ENCODE data around the gene PNMA6A. TPM values are rescaled to one million over a fixed set of nuclear protein-coding genes. Genes with fewer than 3 reads are reported as not detected.
"Not testable (repeated sequence)": the region's sequence is repeated elsewhere in the genome, so short reads cannot be mapped to it uniquely, and the experiment has no call there.

Gene PNMA6A
- total and polyA plus RNA-seq, 12 donors, result 0.33 to 4.3 (median 1.8) TPM

- WGBS, 4 donors, result 20 to 31% (median 26%) methylated on average over 3 of the region's 3 CpGs
- Histone ChIP-seq H3K4me3 (no peak overlapping the region), H3K36me3 (replicated peaks in 1 of 2) (no peaks in the 10 kb centered on the region), H3K27me3 (peaks cover 17% of the 10 kb centered on the region), H3K9me3 (replicated peaks in 1 of 3) (no peaks in the 10 kb centered on the region), H3K4me1 (replicated peaks in 1 of 2) (no peaks in the 10 kb centered on the region), H3K27ac (no peak overlapping the region)
- no peak for DNase-seq
- TF ChIP-seq POLR2A (IDR thresholded peaks at IDR 0.05), result no peak
- no peak for TF ChIP-seq CTCF (IDR thresholded peaks at IDR 0.05)
- intact Hi-C loops (cut with DNase I), result no loop called here
Observed at GRCh38 chrX:153061732-153062131, 10.5 kb upstream of the PNMA6A start.

DNA sequence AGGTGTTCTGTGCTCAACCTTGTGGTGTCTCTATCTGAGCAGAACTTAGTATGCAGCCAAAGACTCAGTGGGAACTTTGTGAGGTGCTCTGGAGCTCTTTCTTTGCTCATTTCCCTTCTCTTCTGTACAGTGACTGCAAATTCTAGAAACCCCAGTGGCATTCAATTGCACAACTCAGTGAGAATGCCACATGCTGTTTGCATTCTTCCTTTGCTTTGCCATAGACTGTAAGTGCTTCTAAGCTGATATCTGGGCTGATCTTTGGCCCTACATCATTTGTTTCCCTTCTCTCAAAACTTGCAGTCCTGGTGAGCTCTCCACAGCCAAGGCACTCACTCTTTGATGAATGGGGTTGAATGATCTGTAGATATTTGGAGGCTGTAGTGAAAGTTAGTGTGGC lies 8.9 kb upstream of the PNMA6A start:
- TF ChIP-seq CTCF (IDR thresholded peaks at IDR 0.05) (no peak), POLR2A (IDR thresholded peaks at IDR 0.05) (no peak)
- no peak overlapping the region for H3K4me3 ChIP-seq
- no peak for DNase-seq
- intact Hi-C loops (cut with DNase I), result no loop called here
- H3K9me3 ChIP-seq (replicated peaks in 1 of 3), result no peaks in the 10 kb centered on the region
- no peaks in the 10 kb centered on the region for H3K36me3 ChIP-seq (replicated peaks in 1 of 2)
- no peaks in the 10 kb centered on the region for H3K4me1 ChIP-seq (replicated peaks in 1 of 2)
- no peak overlapping the region for H3K27ac ChIP-seq
- H3K27me3 ChIP-seq, result peaks cover 6% of the 10 kb centered on the region

DNA sequence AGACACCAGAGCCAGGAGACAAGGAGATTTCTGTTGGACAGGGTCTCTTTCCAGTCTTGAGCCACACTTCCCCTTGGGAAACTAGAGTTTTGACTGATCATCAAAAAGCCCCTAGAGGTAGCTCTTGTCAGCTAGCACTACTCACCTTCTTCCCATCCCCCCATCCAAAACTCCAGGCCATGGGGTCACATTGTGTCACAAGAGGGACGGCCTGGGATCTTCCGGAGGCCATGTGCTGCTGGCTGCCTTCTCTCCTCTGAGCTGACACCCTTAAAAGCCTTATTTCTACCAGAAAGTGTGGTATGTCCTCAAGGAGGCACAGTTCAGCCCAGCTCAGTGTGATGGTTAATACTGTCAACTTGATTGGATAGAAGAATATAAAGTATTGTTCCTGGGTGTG lies 8.2 kb upstream of the PNMA6A start:
- Histone ChIP-seq H3K36me3 (replicated peaks in 1 of 2) (no peaks in the 10 kb centered on the region), H3K9me3 (replicated peaks in 1 of 3) (no peaks in the 10 kb centered on the region), H3K4me1 (replicated peaks in 1 of 2) (no peaks in the 10 kb centered on the region), H3K27ac (no peak overlapping the region), H3K4me3 (no peak overlapping the region), H3K27me3 (no peaks in the 10 kb centered on the region)
- intact Hi-C loops (cut with DNase I), result no loop called here
- WGBS, 4 donors, result 70 to 87% (median 79%) methylated on average over 2 of the region's 2 CpGs
- no peak for DNase-seq
- TF ChIP-seq POLR2A (IDR thresholded peaks at IDR 0.05) (no peak), CTCF (IDR thresholded peaks at IDR 0.05) (no peak)

- Histone ChIP-seq H3K4me3 (no peak overlapping the region), H3K9me3 (replicated peaks in 1 of 3) (no peaks in the 10 kb centered on the region), H3K36me3 (replicated peaks in 1 of 2) (no peaks in the 10 kb centered on the region), H3K27ac (no peak overlapping the region), H3K27me3 (no peaks in the 10 kb centered on the region), H3K4me1 (replicated peaks in 1 of 2) (no peaks in the 10 kb centered on the region)
- no peak for DNase-seq
- no peak for TF ChIP-seq POLR2A (IDR thresholded peaks at IDR 0.05)
- no peak for TF ChIP-seq CTCF (IDR thresholded peaks at IDR 0.05)
- intact Hi-C loops (cut with DNase I), result no loop called here
- 66 to 80% (median 71%) methylated on average over 2 to 6 of the region's 6 CpGs; no CpG with 5 or more reads in 1 of the 4 donors for WGBS, 4 donors
Observed at GRCh38 chrX:153065389-153065788, 6.9 kb upstream of the PNMA6A start.

GRCh38 chrX:153066402-153066801 lies 5.9 kb upstream of the PNMA6A start:
- H3K27ac ChIP-seq; H3K36me3 ChIP-seq (replicated peaks in 1 of 2); intact Hi-C loops (cut with DNase I); H3K9me3 ChIP-seq (replicated peaks in 1 of 3); H3K27me3 ChIP-seq; H3K4me3 ChIP-seq; H3K4me1 ChIP-seq (replicated peaks in 1 of 2); DNase-seq: not testable (repeated sequence)
- WGBS, 4 donors, result 62 to 100% methylated on average over 1 to 3 of the region's 12 CpGs; no CpG with 5 or more reads in 2 of the 4 donors

DNA sequence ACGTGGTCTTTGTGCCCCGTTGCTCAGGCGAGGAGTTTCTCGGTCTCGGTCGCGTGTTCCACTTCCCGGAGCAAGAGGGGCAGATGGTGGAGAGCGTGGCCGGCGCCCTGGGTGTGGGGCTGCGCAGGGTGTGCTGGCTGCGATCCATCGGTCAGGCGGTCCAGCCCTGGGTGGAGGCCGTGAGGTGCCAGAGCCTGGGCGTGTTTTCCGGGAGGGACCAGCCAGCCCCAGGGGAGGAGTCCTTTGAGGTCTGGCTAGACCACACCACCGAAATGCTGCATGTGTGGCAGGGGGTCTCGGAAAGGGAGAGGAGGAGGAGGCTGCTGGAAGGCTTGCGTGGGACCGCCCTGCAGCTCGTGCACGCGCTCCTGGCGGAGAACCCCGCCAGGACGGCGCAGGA lies 1.1 kb downstream of the PNMA6A start:
- H3K4me1 ChIP-seq (replicated peaks in 1 of 2); H3K27ac ChIP-seq; DNase-seq; H3K4me3 ChIP-seq; H3K9me3 ChIP-seq (replicated peaks in 1 of 3); H3K36me3 ChIP-seq (replicated peaks in 1 of 2); H3K27me3 ChIP-seq; intact Hi-C loops (cut with DNase I): not testable (repeated sequence)
- WGBS, 4 donors, result 89 to 98% methylated on average over 3 to 4 of the region's 29 CpGs; no CpG with 5 or more reads in 2 of the 4 donors
